Endothelial cell of umbilical vein (primary cell): ENCODE results near the gene CEP89.

Source experiments
- CTCF ChIP-seq, 2 donors: IDR thresholded peaks; 1 replicate in 1 of 2; 2 replicates in 1 of 2; pipeline ENCODE4 v1.5.1; 2011; ENCODE audit warnings: low read length in 2 of 2, mild to moderate bottlenecking in 2 of 2, moderate library complexity in 2 of 2, control low read depth in 1 of 2, inconsistent platforms in 1 of 2, low read depth in 1 of 2; ENCODE audit not compliant: insufficient read depth in 1 of 2; ENCODE audit errors: extremely low read depth in 1 of 2
- EZH2 ChIP-seq: IDR thresholded peaks from 2 replicates; pipeline ENCODE4 v1.6.1; 2012; ENCODE audit warnings: borderline replicate concordance, low read depth, mild to moderate bottlenecking, moderate library complexity, low read length, inconsistent platforms; ENCODE audit not compliant: severe bottlenecking
- FOS ChIP-seq: IDR thresholded peaks from 2 replicates; pipeline ENCODE4 v1.6.1; 2011; ENCODE audit warnings: mild to moderate bottlenecking, low read length, moderate library complexity, borderline replicate concordance; ENCODE audit not compliant: insufficient read depth
- GATA2 ChIP-seq: IDR thresholded peaks from 2 replicates; pipeline ENCODE4 v1.7.0; 2011; ENCODE audit warnings: low read depth, mild to moderate bottlenecking, moderate library complexity, mixed read lengths, low read length; ENCODE audit not compliant: insufficient read length, insufficient read depth
- MAX ChIP-seq: IDR thresholded peaks from 2 replicates; pipeline ENCODE4 v1.6.1; 2011; ENCODE audit not compliant: insufficient read depth, insufficient read length
- MYC ChIP-seq: IDR thresholded peaks from one replicate; pipeline ENCODE4 v1.6.1; 2011; ENCODE audit warnings: mild to moderate bottlenecking, low read depth, low read length
- POLR2A ChIP-seq: IDR thresholded peaks from 2 replicates; pipeline ENCODE4 v1.6.1; 2012; ENCODE audit warnings: low read depth, mild to moderate bottlenecking, control low read depth, low read length
- POLR2AphosphoS5 ChIP-seq: IDR thresholded peaks from 2 replicates; pipeline ENCODE4 v1.6.1; 2012; ENCODE audit warnings: low read depth, mild to moderate bottlenecking, control low read depth, low read length, moderate library complexity; ENCODE audit not compliant: insufficient read depth

- TF ChIP-seq CTCF (IDR thresholded peaks at IDR 0.05; ENCODE audit: extremely low read depth in 1 of 2, insufficient read depth in 1 of 2, low read depth in 1 of 2, low read length in 2 of 2) (no peak), EZH2 (no peak), POLR2A (no peak), MYC (no peak), GATA2 (no peak), POLR2AphosphoS5 (no peak), MAX (no peak), FOS (no peak)
Measured at GRCh38 chr19:32868206-32868950, 103.4 kb downstream of the CEP89 start.
